T-helper 2 cell treated with Interferon-gamma antibody and Interleukin-4, amounts not matched to agents 100 ng/mL and 5 ng/mL, for 36 hours (primary cell): Measurements from ENCODE around the gene SAP30BP. TPM values are rescaled to one million over a fixed set of nuclear protein-coding genes. Genes with fewer than 3 reads are reported as not detected.
"Not testable (repeated sequence)": the region's sequence is repeated elsewhere in the genome, so short reads cannot be mapped to it uniquely, and the experiment has no call there.

Experiments
- intact Hi-C: fragments of 100-400 bp; cut with micrococcal nuclease; formaldehyde crosslinking; loops from one replicate; pipeline ENCODE4 v1.15.1; 2023
- total RNA-seq: library from RNA; stranded (reverse); gene quantifications from 2 replicates; pipeline ENCODE4 v1.2.3, GENCODE V29; 2022

Gene SAP30BP
- total RNA-seq, 1 donor from 2014 or later = 93.6 TPM

DNA sequence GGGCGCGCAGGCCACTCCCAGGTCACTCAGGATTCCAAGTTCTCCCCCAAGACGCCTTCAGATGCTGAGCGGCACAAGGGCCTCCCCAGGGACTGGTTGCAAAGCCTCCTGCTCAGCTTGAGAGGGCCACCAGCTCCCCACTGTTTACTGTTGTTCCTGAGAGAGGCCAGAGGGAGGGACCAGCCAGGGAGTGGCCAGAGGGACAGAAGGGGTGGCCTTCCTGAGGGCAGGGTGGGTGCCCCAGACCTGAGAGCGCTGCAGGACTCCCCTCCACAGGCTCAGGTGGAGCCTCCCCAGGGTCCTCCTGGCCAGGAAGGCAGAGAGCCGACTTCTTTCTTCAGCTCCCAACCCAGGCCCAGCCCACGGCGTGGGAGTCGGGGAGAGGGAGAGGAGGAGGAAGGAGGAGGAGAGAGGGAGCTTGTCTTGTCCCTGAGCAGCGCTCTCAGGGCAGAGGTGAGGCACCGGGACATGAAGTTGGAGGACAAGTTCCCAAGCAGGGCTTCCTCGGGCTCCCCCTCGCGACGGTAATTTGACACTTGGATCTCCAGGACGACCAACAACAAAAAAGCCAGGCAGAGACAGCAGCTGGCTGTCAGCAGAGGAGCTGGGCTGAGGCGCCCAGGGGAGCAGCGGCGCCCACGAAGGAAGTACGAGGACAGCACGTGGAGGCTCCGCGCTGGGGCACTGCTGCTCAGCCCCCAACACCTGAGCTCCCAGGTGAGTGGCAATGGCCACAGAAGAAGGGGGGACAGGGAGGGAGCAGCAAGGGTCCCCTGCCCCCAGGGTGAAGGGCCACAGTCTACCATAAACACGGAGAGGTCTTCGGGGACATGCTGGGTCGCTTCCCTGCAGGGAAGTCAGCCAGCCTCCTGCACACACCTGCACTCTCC is 33.4 kb upstream of the SAP30BP start:
- intact Hi-C loops = loop anchor here (1.0 kb wide), 2 partner anchors 34 to 117 kb away; partner anchors contain the start of genes RECQL5 and SAP30BP

DNA sequence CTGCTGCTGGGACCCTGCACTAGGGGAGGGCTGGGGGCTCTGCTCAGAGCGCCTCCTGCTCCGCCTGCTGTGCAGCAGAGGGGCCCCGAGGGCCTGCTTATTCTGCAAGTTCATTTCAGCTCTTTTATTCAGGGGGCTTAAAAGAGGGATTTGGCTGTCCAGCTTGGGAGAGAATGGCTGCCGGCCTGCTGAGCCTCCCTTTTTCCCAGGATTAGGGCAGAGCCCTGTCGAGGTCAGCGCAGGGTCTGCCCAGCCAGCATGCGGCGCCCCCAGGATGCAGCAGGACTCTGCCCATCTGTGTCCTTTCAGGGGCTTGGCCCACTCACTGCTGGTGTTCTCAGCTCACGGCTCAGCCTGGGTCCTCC is 32.8 kb upstream of the SAP30BP start:
- intact Hi-C loops = no loop called here

DNA sequence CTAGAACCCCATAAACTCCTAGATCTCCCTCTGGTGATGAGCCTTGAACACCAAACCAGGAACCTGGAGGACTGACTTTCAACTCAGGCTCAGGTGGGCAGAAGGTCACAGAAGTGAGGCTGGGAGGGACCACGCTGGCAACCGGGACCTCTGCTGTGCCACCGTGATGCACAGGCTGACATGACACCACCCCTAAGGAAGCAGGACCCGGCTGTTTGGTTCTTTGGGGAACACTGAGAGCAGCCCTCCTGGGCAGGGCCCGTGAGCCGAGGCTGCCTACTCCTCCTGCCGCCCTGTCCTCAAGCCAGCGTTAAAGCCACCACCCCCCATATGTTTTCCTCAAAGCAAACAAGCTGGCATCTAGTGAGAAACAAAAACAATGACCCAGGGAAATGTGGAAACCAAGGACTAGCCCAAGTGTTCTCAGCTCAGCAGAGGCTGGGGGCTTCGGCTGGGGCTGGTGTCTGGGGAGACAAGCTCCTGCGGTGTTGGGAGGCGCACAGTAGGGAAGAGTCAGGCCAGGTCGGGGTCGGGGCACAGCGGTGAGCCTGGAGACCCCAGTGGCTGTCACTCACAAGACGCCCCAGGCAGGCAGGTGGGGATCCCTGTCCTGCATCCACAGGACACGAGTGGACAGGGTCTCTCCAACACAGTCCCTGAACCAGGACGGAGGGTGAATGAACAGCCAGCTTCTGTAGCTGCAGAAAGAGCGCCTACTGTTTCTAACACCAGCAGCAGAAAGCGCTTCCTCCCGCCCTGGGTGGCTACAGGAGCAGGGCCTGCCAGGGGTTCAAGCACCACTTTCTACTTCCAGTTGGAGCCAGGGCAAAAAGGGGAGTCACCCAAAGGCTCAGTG is 32.2 kb upstream of the SAP30BP start:
- intact Hi-C loops = no loop called here

DNA sequence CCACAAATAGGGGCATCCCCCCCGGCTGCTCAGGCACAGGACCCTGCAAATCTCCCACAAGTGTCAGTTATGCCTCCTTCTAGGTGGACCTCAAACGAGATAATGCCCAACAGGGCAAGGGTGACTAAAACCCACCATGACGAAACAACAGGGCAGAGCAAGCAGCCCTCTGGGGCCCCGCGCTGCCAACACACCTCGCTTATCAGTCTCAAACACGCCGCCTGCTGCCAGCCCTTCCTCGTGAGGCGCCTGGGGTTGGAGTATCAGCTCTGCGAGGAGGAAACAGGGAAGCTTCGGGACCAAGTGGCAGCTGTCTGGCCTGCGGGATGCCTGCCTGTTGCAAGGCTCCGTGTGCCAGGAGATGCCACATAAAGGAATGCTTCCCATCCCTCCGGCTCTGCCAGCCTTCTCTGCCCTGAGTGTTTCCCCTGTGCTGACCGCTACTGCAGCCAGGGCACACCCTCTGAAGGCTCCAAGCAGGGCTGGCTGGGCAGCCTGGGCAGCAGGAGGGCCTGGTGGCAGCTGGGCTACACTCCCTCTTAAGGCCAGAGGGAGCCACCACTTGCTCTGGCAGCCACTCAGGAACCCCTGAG is 31.4 kb upstream of the SAP30BP start:
- intact Hi-C loops = no loop called here

DNA sequence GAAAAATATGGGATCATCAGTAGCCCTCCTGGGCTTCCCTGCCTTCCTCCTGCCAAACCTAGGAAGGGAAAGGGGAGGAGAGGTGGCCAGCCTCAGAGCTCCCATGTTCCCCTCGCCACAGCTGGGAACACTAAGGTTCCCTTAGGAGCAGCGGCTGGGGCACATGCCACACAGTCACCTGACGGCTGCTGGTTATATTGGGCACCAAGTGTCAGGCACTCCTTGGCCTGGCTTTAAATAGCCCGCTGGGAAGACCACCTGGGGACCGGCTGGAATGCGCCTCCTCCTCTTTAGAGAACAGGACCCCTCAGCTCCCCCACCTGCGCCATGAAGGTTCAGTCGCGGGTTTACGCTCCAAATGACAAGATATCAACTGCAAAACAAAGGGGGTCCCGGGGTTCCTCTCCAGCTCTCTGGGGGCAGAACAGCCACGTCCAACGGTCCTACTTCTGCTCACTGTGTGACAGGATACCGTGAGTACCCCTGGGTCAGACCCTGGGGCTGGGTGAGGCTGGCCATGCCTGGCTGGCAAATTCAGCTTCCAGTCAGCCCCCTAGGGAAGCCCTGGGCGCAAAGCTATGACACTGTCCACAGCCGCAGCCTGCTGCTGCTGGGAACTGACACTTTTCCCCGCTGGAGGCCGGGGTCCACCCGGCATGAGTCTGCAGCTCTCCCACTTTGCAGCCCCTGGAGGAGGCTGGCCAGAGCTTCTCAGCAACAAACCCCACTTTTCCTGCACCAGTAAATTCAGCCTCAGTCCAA is 30.6 kb upstream of the SAP30BP start:
- intact Hi-C loops = no loop called here

DNA sequence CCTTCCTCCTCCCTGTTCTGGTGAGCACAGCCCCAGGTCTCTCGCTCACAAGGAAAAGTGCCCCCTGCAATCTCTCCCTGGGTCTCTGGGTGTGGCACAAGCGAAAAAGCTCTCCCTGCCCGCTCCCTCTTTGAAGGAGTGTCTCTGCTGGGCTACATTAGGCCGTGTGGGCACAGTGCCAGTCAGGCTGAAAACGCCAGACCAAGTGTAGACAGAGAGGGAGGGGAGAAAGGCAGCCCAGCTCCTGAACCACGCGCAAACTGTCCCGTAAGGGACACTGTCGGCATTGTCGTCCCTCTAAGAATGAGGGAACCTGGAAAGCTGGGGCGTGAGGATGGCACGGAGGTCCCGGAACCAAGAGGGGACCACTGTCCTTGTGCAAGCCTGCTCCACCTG is 30.0 kb upstream of the SAP30BP start:
- intact Hi-C loops = no loop called here

DNA sequence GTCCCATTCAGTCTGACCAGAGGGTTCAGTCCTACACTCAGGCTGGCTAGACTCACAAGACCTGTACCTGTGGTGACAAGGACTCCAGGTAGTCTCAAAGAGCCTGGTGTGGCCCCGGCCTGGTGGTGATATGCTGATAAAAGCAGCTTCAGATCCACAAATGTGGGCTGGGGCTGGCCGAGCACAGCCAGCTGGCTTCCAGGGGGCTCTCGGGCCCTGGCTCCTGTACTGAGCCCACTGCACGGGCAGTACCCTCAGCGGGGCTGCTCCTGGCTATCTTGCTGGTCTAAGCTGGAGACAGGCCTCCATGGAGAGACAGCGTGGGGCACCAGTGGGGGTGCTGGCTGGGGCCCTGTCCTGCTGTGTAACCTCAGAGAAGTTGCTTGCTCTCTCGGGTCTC is 29.6 kb upstream of the SAP30BP start:
- intact Hi-C loops = no loop called here

DNA sequence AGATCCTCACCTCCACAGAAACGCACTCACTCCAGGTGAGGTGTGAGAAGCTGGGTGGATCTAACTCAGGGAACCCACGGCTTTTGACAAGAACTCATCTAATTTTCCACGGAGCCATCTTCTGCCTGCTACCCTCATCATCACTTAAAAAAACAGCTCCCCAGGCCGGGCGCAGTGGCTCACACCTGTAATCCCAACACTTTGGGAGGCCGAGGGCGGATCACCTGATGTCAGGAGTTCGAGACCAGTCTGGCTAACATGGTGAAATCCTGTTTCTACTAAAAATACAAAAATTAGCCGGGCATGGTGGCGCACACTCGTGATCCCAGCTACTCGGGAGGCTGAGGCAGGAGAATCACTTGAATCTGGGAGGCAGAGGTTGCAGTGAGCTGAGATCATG is 29.1 kb upstream of the SAP30BP start:
- intact Hi-C loops = not testable (repeated sequence)

DNA sequence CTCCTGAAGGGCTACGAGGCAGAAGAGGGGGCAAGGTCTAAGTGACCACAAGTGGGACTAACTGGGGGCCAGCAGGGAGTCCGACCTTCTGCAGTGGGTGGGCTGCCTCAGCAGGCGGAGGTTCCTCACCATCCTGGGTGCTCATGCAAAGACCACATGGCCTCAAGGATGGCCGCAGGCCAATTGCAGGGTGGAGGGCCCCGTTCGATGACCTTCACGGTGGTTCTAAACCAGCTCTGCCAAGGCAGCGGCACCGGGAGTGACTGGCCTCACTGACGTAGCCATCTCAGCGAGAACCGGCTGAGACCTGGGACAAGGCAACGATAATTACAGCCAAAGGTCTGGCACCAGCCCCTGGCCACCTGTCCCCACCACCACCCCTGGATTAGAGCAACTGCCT is 28.2 kb upstream of the SAP30BP start:
- intact Hi-C loops = no loop called here

DNA sequence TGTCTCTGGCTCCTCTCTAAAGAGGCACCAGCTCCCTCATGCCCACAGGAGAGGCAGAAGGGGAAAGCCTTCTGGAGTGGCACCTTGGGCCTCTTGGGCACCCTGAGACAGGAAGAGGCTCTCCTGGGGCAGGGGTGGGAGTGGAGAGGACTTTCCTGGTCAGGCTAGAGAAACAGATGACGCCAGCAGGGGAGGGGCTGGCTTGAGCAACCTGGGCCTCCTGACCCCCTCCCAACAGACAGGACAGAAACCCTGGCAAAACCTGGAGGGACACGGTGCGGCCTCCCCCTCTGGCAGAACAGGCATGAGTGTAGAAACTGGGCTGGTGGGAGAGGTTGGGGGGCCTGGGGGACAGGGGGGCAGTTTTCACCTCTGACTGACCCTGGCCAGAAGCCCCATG is 27.8 kb upstream of the SAP30BP start:
- intact Hi-C loops = no loop called here

DNA sequence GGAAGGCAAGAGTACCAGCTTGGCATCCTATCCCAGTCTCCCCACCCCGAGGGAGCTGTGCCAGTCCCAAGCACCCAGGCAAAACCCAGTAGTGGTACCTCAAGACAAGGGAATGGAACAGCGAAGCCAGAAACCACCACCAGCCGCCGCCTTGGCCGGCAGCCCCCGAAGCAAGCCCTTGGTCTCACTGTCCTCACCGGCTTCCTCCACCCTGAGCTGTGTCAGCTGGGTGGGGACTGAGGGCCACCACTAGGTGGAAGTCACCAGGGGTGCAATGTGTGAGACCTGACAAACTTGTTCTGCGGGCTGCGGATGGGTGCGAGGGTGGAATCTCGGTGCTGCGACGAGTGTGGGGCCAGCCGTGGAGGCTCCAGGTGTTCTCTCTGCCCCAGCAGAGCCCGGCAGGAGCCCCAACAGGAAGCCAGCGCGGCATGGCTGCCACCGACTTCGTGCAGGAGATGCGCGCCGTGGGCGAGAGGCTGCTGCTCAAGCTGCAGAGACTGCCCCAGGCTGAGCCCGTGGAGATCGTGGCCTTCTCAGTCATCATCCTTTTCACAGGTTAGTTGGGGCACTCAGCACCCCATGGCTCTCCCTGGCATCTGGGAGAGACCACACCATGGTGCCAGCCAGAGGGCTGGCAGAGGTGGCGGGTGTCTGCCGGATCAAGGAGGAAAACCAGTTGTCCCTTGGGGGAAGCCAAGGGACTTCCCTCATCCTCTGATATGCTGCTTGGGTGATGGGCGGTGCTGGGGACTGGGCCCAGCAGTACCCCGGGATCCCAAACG is 27.2 kb upstream of the SAP30BP start:
- intact Hi-C loops = no loop called here

DNA sequence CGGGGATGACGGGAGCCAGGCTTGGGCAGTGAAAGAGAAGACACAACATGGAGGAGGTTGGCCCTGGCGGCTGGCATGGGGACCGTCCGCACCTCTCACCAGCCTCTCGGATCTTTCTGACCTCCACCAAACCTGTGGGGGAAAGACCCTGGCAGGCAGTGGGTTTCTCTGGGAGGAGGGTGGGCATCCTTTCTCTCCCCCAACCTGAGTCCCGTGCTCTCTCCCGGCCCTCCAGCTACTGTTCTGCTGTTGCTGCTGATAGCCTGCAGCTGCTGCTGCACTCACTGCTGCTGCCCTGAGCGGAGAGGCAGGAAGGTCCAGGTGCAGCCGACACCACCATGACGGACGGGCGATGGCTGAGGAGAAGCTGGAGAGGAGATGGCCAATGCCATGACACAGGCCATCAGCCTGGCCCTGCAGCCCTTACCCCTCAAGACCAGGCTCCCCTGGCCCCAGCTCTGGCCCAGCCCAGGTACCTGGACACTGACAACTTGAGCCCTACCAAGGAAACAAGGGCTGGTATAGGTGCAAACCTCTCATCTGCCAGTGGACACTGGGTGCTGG is 26.5 kb upstream of the SAP30BP start:
- intact Hi-C loops = no loop called here

DNA sequence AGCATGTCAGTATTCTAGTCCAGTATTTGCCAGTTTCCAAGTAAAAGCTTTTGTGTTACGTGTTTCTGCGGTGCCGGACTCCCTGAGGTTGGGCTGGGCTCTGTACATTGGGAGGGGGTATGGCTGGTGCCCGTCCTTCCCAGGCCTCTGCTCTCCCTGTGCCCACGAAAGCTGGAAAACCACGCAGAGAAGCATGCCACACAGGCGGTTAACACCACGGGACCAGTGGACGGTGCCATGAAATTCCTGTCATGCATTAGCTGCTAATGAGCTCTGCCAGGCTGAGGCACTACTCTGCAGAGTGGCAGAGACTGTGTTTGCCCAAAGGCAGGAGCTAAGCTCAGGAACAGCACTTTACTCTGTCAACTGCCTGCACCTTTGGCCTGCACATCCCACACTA is 25.8 kb upstream of the SAP30BP start:
- intact Hi-C loops = no loop called here

DNA sequence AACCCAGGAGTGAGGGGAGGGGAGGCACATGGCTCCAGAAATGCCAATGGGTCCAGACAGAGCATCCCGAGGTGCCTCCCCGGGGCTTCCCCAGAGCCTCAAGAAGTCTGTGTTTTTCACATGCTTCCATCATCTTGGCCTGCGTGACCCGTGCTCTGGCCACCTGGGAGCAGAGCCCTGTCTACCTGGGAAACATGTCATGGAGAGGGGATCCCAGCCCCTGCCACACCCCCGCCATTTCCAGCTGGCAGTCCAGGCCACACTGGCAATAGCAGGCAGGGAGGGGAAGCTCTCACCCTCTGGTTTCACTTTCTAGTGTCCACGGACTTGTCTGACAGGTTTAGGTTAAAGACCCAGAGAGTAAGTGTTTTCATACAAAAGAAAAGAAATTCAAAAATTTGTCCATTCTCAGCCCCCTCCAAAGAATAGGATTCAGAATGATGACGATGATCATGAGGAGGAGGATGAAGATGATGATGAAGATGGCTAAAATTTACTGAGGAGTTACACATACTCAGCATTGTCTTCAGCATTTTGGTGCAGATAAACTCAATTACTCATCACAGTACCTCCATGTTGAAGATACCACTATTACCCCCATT is 24.9 kb upstream of the SAP30BP start:
- intact Hi-C loops = no loop called here

DNA sequence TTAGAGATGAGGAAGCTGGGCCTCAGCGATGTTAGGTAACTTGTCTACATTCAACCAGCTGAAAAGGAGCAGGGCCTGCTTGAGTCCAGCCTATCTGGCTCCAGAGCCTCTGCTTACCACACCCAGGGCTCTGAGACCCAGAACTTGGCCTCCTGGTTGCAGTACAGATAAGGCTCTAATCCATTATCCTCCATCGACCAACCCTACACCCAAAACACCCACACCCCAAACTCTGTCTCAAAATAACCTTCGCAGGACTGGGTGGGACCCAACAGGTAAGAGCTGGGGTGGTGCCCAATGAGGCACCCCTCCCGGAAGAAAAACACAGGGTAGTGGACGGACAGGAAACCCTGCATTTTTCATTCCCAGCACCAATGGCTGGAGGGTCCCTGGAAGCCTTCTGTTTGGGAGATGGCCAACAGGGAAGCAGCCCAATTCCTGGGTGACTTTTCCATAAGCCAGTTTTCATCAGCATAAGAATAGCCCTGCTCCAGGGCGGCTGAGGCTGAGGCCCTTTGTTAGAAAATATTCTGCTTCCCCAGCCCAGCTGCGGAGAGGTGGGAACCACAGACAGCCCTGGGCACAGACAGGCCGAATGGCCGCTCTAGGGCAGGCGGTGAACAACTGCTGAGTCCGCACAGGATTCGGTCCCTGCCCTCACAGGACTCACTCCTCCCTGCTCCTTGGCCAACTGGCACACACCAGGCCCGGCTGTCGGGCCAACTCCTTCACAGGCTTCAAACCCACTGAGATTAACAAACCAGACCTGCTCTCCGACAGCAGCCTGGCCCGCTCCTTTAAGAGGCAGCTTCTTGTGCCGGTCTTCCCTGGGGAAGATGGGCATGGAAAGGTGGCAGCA is 24.1 kb upstream of the SAP30BP start:
- intact Hi-C loops = no loop called here

DNA sequence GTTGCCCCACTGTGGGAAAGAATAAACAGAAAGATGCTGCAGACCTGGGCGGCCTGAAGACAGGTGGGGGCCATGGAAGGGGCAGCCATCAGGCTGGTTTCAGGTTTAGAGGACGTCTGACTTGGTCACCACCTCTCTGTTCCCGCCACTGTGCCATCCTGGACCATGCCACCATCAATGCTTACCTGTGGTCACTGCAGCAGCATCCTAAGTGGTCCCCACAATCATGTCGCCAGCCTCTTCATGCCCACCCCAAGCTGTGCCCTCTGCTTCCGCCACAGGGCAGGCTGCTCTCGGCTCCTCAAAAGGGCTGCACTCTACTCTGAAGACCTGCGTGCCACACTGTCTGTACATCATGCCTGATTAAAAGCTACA is 23.5 kb upstream of the SAP30BP start:
- intact Hi-C loops = no loop called here

DNA sequence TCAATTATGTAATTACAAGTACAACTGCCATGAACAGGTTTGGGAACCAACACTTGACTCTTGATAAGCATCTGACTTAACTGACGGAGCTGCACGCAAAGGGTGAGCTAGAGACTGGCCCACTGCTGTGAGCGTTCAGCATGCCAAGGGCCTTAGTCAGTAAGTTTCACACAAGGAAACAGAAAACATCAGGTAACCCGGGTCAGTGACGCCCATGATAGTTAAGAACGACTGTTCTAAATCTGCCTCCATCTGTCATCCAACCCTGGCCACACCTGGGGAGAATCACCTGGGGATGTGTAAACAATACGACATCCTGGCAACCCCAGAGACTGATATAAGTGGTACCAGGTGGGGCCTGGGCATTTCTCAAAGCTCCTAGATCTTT is 21.6 kb upstream of the SAP30BP start:
- intact Hi-C loops = no loop called here

DNA sequence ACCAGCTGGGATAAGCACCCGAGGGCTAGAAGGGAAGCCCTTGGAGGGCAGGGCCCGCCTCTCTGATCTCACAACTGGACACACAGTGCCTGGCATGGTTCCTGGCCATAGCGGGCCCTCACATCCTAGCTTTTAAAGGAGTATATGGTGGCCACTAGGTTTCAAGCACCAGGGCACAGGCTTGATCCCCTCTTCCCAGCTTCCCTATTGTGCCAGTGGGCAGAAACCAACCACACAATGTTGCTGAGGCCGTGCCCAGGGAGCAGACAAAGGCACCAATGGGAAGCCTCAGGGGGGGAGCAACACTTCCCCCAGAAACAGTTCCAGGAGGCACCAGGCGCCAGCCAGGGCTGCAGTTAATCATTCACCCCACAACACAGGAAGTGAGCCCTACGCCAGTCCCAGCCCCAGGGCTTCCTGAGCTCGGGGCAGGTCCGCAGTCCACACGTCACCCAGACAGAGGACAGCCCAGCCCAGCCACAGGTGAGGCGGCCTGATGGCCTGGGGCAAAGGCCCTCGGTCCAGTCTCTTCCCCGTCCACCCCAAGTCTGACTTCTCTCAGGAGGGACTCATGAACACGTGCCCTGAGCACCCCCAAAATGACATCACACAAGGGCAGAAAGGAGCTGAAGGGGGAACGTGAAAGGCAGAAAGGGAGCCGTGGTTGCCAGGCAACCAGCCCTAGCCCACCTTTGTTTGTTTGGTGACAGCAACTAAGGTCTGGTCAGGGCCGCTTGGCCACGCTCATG is 21.1 kb upstream of the SAP30BP start:
- intact Hi-C loops = no loop called here
